ENCODE results near the gene UBTD1. TPM values are rescaled to one million over a fixed set of nuclear protein-coding genes. Genes with fewer than 3 reads are reported as not detected.

Gene UBTD1
- total RNA-seq, 1 donor from 2014 or later = 0.91 TPM

GRCh38 chr10:97508342-97508741 is 9.6 kb downstream of the UBTD1 start:
- Mint-ChIP-seq H3K9me3 (no peaks in the 10 kb centered on the region), H3K36me3 (ENCODE audit: low read depth) (no peaks in the 10 kb centered on the region), H3K4me1 (peaks cover 8% of the 10 kb centered on the region), H3K27ac (no peak overlapping the region), H3K27me3 (peaks cover 7% of the 10 kb centered on the region), H3K4me3 (no peak overlapping the region)
- ChIA-PET POLR2A (no interaction called here), CTCF (no interaction called here)
- DNase-seq (no peak), ATAC-seq (ENCODE audit: low read depth) (no peak)
- intact Hi-C loops (cut with micrococcal nuclease) = no loop called here
- TF ChIP-seq, protein P1, sequence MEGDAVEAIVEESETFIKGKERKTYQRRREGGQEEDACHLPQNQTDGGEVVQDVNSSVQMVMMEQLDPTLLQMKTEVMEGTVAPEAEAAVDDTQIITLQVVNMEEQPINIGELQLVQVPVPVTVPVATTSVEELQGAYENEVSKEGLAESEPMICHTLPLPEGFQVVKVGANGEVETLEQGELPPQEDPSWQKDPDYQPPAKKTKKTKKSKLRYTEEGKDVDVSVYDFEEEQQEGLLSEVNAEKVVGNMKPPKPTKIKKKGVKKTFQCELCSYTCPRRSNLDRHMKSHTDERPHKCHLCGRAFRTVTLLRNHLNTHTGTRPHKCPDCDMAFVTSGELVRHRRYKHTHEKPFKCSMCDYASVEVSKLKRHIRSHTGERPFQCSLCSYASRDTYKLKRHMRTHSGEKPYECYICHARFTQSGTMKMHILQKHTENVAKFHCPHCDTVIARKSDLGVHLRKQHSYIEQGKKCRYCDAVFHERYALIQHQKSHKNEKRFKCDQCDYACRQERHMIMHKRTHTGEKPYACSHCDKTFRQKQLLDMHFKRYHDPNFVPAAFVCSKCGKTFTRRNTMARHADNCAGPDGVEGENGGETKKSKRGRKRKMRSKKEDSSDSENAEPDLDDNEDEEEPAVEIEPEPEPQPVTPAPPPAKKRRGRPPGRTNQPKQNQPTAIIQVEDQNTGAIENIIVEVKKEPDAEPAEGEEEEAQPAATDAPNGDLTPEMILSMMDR (IDR thresholded peaks at IDR 0.05) = no peak

- POLR2A ChIA-PET = no interaction called here
- CTCF ChIA-PET = no interaction called here
- TF ChIP-seq, protein P1 (IDR thresholded peaks at IDR 0.05) = no peak
- no peaks in the 10 kb centered on the region for H3K9me3 Mint-ChIP-seq
- DNase-seq (no peak), ATAC-seq (ENCODE audit: low read depth) (no peak)
- H3K27ac Mint-ChIP-seq = no peak overlapping the region
- H3K4me1 Mint-ChIP-seq = peaks cover 8% of the 10 kb centered on the region
- no peak overlapping the region for H3K4me3 Mint-ChIP-seq
- no peaks in the 10 kb centered on the region for H3K36me3 Mint-ChIP-seq (ENCODE audit: low read depth)
- H3K27me3 Mint-ChIP-seq = peaks cover 4% of the 10 kb centered on the region
- intact Hi-C loops (cut with micrococcal nuclease) = no loop called here
Measured at GRCh38 chr10:97509120-97509680, 10.5 kb downstream of the UBTD1 start.

DNA sequence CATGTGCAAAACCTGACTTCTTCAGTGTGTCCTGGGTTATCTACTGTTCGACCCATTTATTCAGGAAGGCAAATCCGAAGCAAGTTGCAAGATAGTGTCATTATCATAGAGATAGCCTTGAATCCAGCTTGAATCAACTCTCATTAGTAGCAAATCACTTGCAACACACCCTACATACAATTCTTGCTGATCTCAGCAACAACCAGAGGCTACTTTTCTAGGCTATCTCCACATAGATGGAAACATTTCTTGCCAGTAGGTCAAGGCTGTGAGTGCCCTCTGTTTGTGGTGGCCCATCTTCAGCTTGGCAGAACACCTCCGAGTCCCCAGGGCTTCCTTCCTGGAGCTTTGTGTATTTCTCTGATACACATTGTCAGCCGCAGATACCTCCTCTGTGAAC is 12.0 kb downstream of the UBTD1 start:
- TF ChIP-seq, protein P1 (IDR thresholded peaks at IDR 0.05) = no peak
- POLR2A ChIA-PET = no interaction called here
- DNase-seq (no peak), ATAC-seq (ENCODE audit: low read depth) (no peak)
- Mint-ChIP-seq H3K36me3 (ENCODE audit: low read depth) (no peaks in the 10 kb centered on the region), H3K27me3 (peaks cover 7% of the 10 kb centered on the region), H3K9me3 (no peaks in the 10 kb centered on the region), H3K4me1 (peaks cover 8% of the 10 kb centered on the region), H3K4me3 (no peak overlapping the region), H3K27ac (no peak overlapping the region)
- CTCF ChIA-PET = no interaction called here
- intact Hi-C loops (cut with micrococcal nuclease) = no loop called here

- ATAC-seq (ENCODE audit: low read depth) = no peak
- H3K4me3 Mint-ChIP-seq = no peak overlapping the region
- POLR2A ChIA-PET = no interaction called here
- no peaks in the 10 kb centered on the region for H3K4me1 Mint-ChIP-seq
- CTCF ChIA-PET = no interaction called here
- H3K36me3 Mint-ChIP-seq (ENCODE audit: low read depth) = no peaks in the 10 kb centered on the region
- H3K27ac Mint-ChIP-seq = no peak overlapping the region
- DNase-seq = no peak
- intact Hi-C loops (cut with micrococcal nuclease) = no loop called here
- TF ChIP-seq, protein P1 (IDR thresholded peaks at IDR 0.05) = no peak
- H3K27me3 Mint-ChIP-seq = peaks cover 7% of the 10 kb centered on the region
- H3K9me3 Mint-ChIP-seq = no peaks in the 10 kb centered on the region
Measured at GRCh38 chr10:97511711-97512440, 13.2 kb downstream of the UBTD1 start.

DNA sequence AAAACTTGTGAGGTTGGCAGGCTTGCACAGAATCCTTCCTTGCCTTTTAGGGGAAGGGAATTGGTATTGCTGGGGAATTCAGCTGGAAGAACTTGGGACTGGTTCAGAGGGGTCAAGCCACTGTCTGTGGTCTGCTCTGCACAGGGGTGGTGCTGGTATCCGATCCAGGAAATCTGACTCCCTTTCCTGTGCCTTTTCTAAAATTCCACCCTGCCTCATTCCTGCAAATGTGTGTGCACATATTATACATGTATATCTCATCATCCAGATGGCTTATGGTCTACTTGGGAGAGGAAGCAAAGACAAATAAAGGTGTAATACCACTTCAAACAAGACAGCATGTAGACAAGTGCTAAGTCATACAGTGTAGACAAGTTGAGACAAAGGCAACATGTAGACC is 14.3 kb downstream of the UBTD1 start:
- ATAC-seq (ENCODE audit: low read depth) (no peak), DNase-seq (no peak)
- CTCF ChIA-PET = no interaction called here
- TF ChIP-seq, protein P1 (IDR thresholded peaks at IDR 0.05) = no peak
- H3K36me3 Mint-ChIP-seq (ENCODE audit: low read depth) = no peaks in the 10 kb centered on the region
- H3K27me3 Mint-ChIP-seq = peaks cover 10% of the 10 kb centered on the region
- no peak overlapping the region for H3K4me3 Mint-ChIP-seq
- intact Hi-C loops (cut with micrococcal nuclease) = no loop called here
- H3K4me1 Mint-ChIP-seq = no peaks in the 10 kb centered on the region
- H3K27ac Mint-ChIP-seq = no peak overlapping the region
- POLR2A ChIA-PET = no interaction called here
- H3K9me3 Mint-ChIP-seq = no peaks in the 10 kb centered on the region

All from activated B cell treated with CpG ODN at 0.5 μM for 24 hours (primary cell).